H9 (cell line): ENCODE data around the gene RAB11FIP4. TPM values are rescaled to one million over a fixed set of nuclear protein-coding genes. Genes with fewer than 3 reads are reported as not detected.

Source experiments
- DNase-seq: peaks from one replicate; pipeline ENCODE4 v3.0.0-alpha.2; 2017
- H2AFZ ChIP-seq: one replicate; pipeline ENCODE4 v1.6.1; 2013; ENCODE audit warnings: mild to moderate bottlenecking, low read length, control low read depth, moderate library complexity
- H2AK5ac ChIP-seq: 2 replicates; pipeline ENCODE4 v1.6.1; 2013; ENCODE audit warnings: low read length, control low read depth, mixed read lengths; ENCODE audit not compliant: insufficient read length
- H2BK120ac ChIP-seq: one replicate; pipeline ENCODE4 v1.6.1; 2013; ENCODE audit warnings: low read depth, mild to moderate bottlenecking, low read length, control low read depth, inconsistent platforms; ENCODE audit not compliant: poor library complexity, severe bottlenecking
- H2BK12ac ChIP-seq: 2 replicates; pipeline ENCODE4 v1.6.1; 2013; ENCODE audit warnings: low read length, control low read depth, mixed read lengths, low read depth; ENCODE audit not compliant: insufficient read length
- H2BK15ac ChIP-seq: 2 replicates; pipeline ENCODE4 v1.6.1; 2013; ENCODE audit warnings: low read depth, low read length, control low read depth
- H2BK20ac ChIP-seq: one replicate; pipeline ENCODE4 v1.6.1; 2013; ENCODE audit warnings: low read depth, mild to moderate bottlenecking, low read length, control low read depth, inconsistent platforms; ENCODE audit not compliant: poor library complexity, severe bottlenecking
- H2BK5ac ChIP-seq: 2 replicates; pipeline ENCODE4 v1.6.1; 2013; ENCODE audit warnings: low read length, control low read depth, mixed read lengths; ENCODE audit not compliant: insufficient read length
- H3K14ac ChIP-seq: 2 replicates; pipeline ENCODE4 v1.6.1; 2013; ENCODE audit warnings: low read length, control low read depth; ENCODE audit not compliant: insufficient read depth
- H3K18ac ChIP-seq: 2 replicates; pipeline ENCODE4 v1.6.1; 2013; ENCODE audit warnings: low read depth, mild to moderate bottlenecking, mixed read lengths, low read length, control low read depth; ENCODE audit not compliant: insufficient read length
- H3K23ac ChIP-seq: 2 replicates; pipeline ENCODE4 v1.6.1; 2013; ENCODE audit warnings: low read length, control low read depth, mixed read lengths, low read depth; ENCODE audit not compliant: insufficient read length
- H3K23me2 ChIP-seq: 2 replicates; pipeline ENCODE4 v1.6.1; 2013; ENCODE audit warnings: low read depth, mild to moderate bottlenecking, mixed read lengths, low read length, control low read depth; ENCODE audit not compliant: insufficient read length, poor library complexity, severe bottlenecking
- H3K27ac ChIP-seq: 2 replicates; pipeline ENCODE4 v1.5.1; 2013; ENCODE audit warnings: low read length, control low read depth, mixed read lengths, low read depth; ENCODE audit not compliant: insufficient read length
- H3K27me3 ChIP-seq: 2 replicates; pipeline ENCODE4 v1.6.1; 2013; ENCODE audit warnings: low read length, control low read depth, inconsistent platforms; ENCODE audit not compliant: insufficient read depth
- H3K4ac ChIP-seq: 2 replicates; pipeline ENCODE4 v1.6.1; 2013; ENCODE audit warnings: low read depth, mild to moderate bottlenecking, control low read depth, inconsistent platforms, low read length, moderate library complexity
- H3K4me1 ChIP-seq: 2 replicates; pipeline ENCODE4 v1.6.1; 2013; ENCODE audit warnings: low read length, control low read depth, inconsistent platforms; ENCODE audit not compliant: insufficient read depth
- H3K4me2 ChIP-seq: 2 replicates; pipeline ENCODE4 v1.6.1; 2013; ENCODE audit warnings: low read length, control low read depth, mixed read lengths; ENCODE audit not compliant: insufficient read length, insufficient read depth
- H3K56ac ChIP-seq: 2 replicates; pipeline ENCODE4 v1.6.1; 2013; ENCODE audit warnings: low read depth, mild to moderate bottlenecking, mixed read lengths, low read length, control low read depth; ENCODE audit not compliant: insufficient read length
- H3K79me1 ChIP-seq: 2 replicates; pipeline ENCODE4 v1.6.1; 2013; ENCODE audit warnings: low read depth, mild to moderate bottlenecking, moderate library complexity, low read length, control low read depth, inconsistent platforms; ENCODE audit not compliant: insufficient read depth, poor library complexity, severe bottlenecking
- H3K79me2 ChIP-seq: 2 replicates; pipeline ENCODE4 v1.6.1; 2013; ENCODE audit warnings: low read length, control low read depth, inconsistent platforms; ENCODE audit not compliant: insufficient read depth
- H3K9ac ChIP-seq: 2 replicates; pipeline ENCODE4 v1.6.1; 2013; ENCODE audit warnings: low read length, control low read depth, mixed read lengths; ENCODE audit not compliant: insufficient read length; ENCODE audit errors: extremely low read depth
- H3K9me3 ChIP-seq: one replicate; pipeline ENCODE4 v1.6.1; 2013; ENCODE audit warnings: low read depth, low read length, inconsistent platforms; ENCODE audit not compliant: control insufficient read depth
- H3T11ph ChIP-seq: one replicate; pipeline ENCODE4 v1.6.1; 2013; ENCODE audit warnings: mild to moderate bottlenecking, low read length, control low read depth, inconsistent platforms
- H4K20me1 ChIP-seq: one replicate; pipeline ENCODE4 v1.6.1; 2013; ENCODE audit not compliant: control insufficient read depth, insufficient read length, insufficient read depth
- H4K5ac ChIP-seq: 2 replicates; pipeline ENCODE4 v1.6.1; 2013; ENCODE audit warnings: low read depth, mild to moderate bottlenecking, mixed read lengths, low read length, control low read depth; ENCODE audit not compliant: insufficient read length
- H4K8ac ChIP-seq: replicated peaks from 2 replicates; pipeline ENCODE4 v1.6.1; 2013; ENCODE audit warnings: low read length, control low read depth, mixed read lengths, low read depth; ENCODE audit not compliant: insufficient read length
- H4K91ac ChIP-seq: 2 replicates; pipeline ENCODE4 v1.6.1; 2013; ENCODE audit warnings: low read depth, mild to moderate bottlenecking, moderate library complexity, mixed read lengths, low read length, control low read depth; ENCODE audit not compliant: insufficient read length
- H3K27ac Mint-ChIP-seq, 3 experiments: 2 replicates in 2 of 3; 3 replicates in 1 of 3; pipeline ENCODE4 v1.8.0; 2020 to 2021; ENCODE audit warnings: mixed read lengths in 3 of 3, mild to moderate bottlenecking in 1 of 3, moderate library complexity in 1 of 3
- H3K27me3 Mint-ChIP-seq: 2 replicates; pipeline ENCODE4 v1.8.0; 2021; ENCODE audit warnings: low read depth, mild to moderate bottlenecking, moderate library complexity, mixed read lengths
- H3K36me3 Mint-ChIP-seq, 3 experiments: 2 replicates in 2 of 3; 3 replicates in 1 of 3; pipeline ENCODE4 v1.8.0; 2020 to 2021; ENCODE audit warnings: low read depth in 3 of 3, mixed read lengths in 3 of 3; ENCODE audit not compliant: insufficient read depth in 1 of 3
- H3K4me1 Mint-ChIP-seq, 2 experiments: 2 replicates each; pipeline ENCODE4 v1.8.0; 2020; ENCODE audit warnings: mixed read lengths in 2 of 2
- H3K4me3 Mint-ChIP-seq, 2 experiments: 2 replicates in 1 of 2; 3 replicates in 1 of 2; pipeline ENCODE4 v1.8.0; 2020 to 2021; ENCODE audit warnings: mild to moderate bottlenecking in 2 of 2, mixed read lengths in 2 of 2, moderate library complexity in 1 of 2
- H3K9me3 Mint-ChIP-seq, 2 experiments: 2 replicates in 1 of 2; 3 replicates in 1 of 2; pipeline ENCODE4 v1.8.0; 2020; ENCODE audit warnings: mild to moderate bottlenecking in 2 of 2, mixed read lengths in 2 of 2, moderate library complexity in 1 of 2
- WGBS: extraction: QIAGEN DNeasy Blood & Tissue Kit; methylation state at CpG from one replicate; pipeline ENCODE4 v1.1.7; 2013; ENCODE audit warnings: missing lambda C conversion rate, low lambda C conversion rate, mixed read lengths; ENCODE audit not compliant: insufficient read length; ENCODE audit errors: extremely low coverage; 5-methylcytosine and 5-hydroxymethylcytosine counted together
- total RNA-seq: library from RNA; stranded (reverse); gene quantifications from 2 replicates; pipeline ENCODE4 v1.2.1, GENCODE V29; 2021
- TF ChIP-seq, protein P1 (sequence below): fragments of 200-600 bp; sonication (generic); conservative IDR thresholded peaks from 3 replicates; pipeline ENCODE4 v1.8.0; 2021; ENCODE audit warnings: antibody characterized with exemption, mild to moderate bottlenecking

The RAB11FIP4 gene
- total RNA-seq, 1 experiment from 2014 or later: 25.7 TPM

DNA sequence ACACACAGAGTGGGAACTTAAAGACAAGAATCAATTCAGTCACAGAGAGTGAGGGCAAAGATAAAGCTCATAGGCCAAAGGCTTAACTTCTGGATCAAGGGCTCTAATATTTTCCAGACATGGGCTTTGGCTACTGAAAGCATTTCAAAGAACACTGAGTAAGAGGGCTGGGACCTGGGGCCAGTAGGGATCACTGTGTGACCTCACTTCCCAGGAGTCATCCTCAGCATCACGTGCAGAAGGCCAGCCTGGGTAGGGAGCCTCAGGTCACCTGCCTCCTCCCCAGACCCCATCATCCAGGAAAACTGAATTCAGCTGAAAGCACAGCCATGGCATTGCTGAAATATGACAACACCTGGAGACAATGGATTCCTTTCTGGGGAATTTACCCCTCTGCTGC, 163.5 kb downstream of the RAB11FIP4 start:
- Histone ChIP-seq H2AFZ (no peak overlapping the region), H3K27ac (no peak overlapping the region), H3K4ac (no peak overlapping the region), H3K18ac (no peak overlapping the region), H3K27me3 (peaks cover under 1% of the 10 kb centered on the region; the same call in 1 of the 2 replicates), H4K5ac (no peak overlapping the region), H3K79me1 (no peaks in the 10 kb centered on the region), H3K9ac (no peak overlapping the region), H2BK15ac (no peak overlapping the region), H2BK5ac (no peak overlapping the region), H4K8ac (no peak overlapping the region), H2BK20ac (no peak overlapping the region), H3K79me2 (no peaks in the 10 kb centered on the region), H3K23ac (no peak overlapping the region), H3K4me1 (no peaks in the 10 kb centered on the region), H4K91ac (no peak overlapping the region), H2BK12ac (no peak overlapping the region), H2BK120ac (no peak overlapping the region), H3K56ac (no peak overlapping the region), H3K9me3 (no peaks in the 10 kb centered on the region), H3K4me2 (no peak overlapping the region), H3T11ph (no peak overlapping the region), H3K14ac (no peak overlapping the region), H4K20me1 (no peaks in the 10 kb centered on the region), H2AK5ac (no peak overlapping the region), H3K23me2 (peaks cover under 1% of the 10 kb centered on the region)
- no peak for DNase-seq
- Mint-ChIP-seq H3K36me3 (peaks cover 0 to 2% (median 0%) of the 10 kb centered on the region in 3 experiments; a peak in 2 of 7 replicates), H3K4me1 (peaks cover 13 to 19% of the 10 kb centered on the region in 2 experiments), H3K27me3 (peaks cover 91% of the 10 kb centered on the region), H3K27ac (no peak overlapping the region), H3K9me3 (no peaks in the 10 kb centered on the region; a peak in 2 of 5 replicates), H3K4me3 (no peak overlapping the region)
- WGBS: no CpG with 5 or more reads among the region's 1 CpG
- TF ChIP-seq, protein P1, sequence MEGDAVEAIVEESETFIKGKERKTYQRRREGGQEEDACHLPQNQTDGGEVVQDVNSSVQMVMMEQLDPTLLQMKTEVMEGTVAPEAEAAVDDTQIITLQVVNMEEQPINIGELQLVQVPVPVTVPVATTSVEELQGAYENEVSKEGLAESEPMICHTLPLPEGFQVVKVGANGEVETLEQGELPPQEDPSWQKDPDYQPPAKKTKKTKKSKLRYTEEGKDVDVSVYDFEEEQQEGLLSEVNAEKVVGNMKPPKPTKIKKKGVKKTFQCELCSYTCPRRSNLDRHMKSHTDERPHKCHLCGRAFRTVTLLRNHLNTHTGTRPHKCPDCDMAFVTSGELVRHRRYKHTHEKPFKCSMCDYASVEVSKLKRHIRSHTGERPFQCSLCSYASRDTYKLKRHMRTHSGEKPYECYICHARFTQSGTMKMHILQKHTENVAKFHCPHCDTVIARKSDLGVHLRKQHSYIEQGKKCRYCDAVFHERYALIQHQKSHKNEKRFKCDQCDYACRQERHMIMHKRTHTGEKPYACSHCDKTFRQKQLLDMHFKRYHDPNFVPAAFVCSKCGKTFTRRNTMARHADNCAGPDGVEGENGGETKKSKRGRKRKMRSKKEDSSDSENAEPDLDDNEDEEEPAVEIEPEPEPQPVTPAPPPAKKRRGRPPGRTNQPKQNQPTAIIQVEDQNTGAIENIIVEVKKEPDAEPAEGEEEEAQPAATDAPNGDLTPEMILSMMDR: no peak
